HL-60/S4 treated with retinoic acid at 250 ng/mL for 4 days and 3 days (cell line): Measurements from ENCODE around the gene ZNRF2.

ENCODE experiments used
- in situ Hi-C: fragments of 300-500 bp; cut with MboI; formaldehyde crosslinking; loops from 2 replicates; pipeline ENCODE4 v1.7.0; 2022; ENCODE audit warnings: low sequenced_read_pairs

The ZNRF2 gene

DNA sequence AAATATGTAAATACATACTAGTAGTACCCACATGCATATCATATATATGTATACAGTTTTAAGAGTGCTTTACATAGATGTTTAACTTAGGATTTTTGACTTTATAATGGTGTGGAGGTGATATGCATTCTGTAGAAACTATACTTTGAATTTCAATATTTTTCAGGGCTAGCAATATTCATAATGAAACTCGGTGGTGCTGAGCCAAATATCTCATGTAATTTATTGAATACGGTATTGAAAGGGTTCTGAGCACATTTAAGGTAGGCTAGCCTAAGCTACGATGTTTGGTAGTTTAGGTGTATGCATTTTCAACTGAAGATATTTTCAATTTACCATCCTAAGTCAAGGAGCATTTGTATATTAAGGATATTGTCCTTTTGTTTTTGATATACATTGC, 36.0 kb downstream of the ZNRF2 start:
- in situ Hi-C loops, result no loop called here

DNA sequence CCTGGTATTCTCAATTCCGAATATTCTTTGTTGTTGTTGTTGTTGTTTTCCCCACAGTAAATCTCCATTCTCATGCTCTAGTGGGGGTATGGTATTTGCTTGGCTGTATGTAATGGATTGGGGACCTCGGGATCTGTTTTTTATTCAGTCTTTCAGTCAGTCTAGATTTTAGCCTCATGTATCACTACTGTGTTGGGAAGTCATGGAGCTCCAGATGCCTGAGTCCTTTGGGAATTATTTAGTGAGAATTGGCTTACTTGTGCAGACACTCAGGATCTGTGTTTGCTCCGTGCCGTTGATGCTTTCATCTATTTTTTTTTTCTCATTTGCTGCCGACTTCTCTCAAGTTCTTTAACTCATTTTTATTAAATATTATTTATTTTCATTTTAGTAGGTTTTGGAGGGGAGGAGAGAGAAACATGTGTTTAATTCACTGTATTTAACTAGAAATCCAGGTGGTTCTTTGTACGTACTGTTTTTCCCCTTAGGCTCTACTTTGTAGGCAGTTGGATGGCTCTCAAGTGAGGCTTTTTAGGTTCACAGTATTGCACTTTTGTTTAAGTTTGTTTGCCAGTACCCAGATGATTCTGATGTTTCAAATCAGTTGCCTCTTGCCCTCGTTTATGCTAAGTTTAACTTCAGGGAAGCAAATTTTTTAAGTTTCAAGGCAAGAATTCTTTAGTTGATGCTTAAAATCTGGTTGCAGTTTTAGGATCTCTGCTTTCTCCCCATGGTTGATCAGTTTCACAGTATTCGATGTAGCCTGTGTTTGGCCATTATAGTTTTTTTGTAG, 36.9 kb downstream of the ZNRF2 start:
- in situ Hi-C loops, result no loop called here

DNA sequence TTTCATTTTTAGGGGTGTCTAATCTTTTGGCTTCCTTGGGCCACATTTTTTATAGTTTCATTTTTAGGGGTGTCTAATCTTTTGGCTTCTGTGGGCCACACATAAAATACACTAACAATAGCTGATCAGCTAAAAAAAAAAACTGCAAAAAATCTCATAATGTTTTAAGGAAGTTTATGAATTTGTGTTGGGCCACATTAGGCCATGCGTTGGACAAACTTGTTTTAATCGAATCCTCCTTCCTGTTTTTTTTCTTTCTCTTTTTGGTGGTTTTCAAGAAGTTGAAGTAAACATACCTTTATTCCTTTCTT, 37.4 kb downstream of the ZNRF2 start:
- in situ Hi-C loops, result no loop called here

DNA sequence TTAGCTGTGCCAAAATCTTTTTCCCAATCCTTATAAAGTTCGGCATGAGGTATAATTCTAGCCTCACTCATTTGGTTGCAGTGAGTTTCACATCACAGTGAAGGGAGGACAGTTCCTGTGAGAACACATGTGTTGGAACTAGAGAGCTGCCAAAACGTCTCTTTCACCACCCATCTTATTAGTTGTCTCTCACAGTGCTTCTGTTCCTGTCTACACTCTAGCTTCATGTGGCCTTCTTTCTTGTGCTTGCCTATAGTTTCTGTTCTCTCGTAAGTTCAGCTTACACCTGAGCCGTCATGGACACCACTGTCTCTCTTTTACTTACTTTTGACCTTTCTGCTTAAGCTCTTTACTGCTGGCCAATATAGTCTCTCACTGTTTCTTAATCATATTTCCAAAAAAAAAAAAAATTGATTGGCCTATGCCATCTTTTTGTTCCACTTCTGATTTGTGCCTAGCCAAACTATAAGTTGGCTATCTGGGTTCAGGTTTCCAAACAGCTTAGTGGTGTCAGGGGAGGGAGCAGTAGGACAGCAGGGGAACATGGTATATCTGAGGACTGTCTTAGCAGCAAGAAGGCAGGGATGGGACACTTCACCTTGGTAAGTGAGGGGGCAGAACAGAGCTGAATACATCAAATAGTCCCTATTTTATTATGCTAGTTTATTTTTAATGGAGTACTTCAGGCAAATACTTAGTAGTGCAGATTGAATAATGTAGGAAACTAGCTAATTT, 38.0 kb downstream of the ZNRF2 start:
- in situ Hi-C loops, result no loop called here

DNA sequence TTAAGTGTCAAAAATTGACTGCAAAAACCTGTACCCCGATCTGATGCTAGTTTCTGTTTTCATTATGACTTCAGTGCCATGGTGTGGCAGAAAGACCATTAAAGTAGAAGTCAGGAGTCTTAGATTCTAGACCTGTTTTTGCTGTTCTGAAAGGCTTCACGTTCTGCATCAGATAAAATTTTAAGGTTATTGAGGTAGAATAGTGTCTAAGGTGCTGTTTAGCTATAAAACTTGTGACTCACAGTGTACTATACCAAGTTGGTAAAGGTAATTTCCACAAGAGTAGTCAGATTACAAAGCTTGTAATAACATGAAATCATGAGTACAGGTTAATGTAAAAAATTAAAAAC, 38.6 kb downstream of the ZNRF2 start:
- in situ Hi-C loops, result no loop called here

DNA sequence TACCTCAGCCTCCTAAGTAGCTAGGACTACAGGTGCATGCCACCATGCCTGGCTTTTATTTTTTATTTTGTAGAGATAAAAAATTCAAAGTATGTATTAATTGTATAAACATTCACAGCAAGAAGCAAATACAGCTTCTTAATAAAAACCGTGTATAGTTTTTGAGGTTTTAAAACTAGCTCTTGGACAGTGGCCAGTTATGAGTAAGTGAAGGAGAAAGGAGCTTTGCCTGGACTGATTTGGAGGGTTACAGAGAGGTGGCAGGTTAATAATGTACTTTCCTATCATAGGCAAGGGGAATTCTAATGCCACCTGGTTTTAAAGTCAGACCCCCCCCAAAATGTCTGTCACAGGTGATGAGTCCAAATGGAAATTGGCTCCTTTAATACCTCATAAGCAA, 43.4 kb downstream of the ZNRF2 start:
- in situ Hi-C loops, result no loop called here

DNA sequence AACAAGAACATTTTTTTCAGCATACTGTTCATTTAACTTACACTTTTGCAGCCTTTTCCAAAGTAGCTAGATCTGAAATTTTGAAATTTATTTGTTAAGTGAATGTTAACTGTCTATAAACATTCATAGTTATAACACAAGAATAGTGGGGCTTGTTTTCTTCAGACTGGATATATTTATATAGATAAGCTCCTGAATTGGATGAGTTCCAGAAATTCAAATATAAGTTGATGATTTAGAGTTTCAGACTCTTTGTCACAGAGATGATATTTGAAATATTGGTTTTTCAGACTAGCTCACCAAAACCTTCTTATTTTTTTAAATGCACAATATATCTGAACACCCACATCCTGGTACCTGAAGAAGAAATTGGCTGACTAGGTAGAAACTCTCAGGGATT, 44.0 kb downstream of the ZNRF2 start:
- in situ Hi-C loops, result no loop called here

DNA sequence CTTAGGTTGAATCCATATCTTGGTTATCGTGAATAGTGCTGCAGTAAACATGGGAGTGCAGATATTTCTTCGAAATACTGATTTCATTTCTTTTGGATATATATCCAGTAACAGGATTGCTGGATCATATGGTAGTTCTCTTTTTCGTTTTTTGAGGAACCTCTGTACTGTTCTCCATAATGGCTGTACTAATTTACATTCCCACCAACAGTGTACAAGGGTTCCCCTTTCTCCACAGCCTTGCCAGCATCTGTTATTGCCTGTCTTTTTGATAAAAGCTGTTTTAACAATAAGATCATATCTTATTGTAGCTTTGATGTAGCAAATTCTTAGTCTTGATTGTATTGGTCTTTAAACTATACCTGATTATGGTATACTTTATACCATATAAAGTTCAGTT, 45.3 kb downstream of the ZNRF2 start:
- in situ Hi-C loops, result no loop called here

DNA sequence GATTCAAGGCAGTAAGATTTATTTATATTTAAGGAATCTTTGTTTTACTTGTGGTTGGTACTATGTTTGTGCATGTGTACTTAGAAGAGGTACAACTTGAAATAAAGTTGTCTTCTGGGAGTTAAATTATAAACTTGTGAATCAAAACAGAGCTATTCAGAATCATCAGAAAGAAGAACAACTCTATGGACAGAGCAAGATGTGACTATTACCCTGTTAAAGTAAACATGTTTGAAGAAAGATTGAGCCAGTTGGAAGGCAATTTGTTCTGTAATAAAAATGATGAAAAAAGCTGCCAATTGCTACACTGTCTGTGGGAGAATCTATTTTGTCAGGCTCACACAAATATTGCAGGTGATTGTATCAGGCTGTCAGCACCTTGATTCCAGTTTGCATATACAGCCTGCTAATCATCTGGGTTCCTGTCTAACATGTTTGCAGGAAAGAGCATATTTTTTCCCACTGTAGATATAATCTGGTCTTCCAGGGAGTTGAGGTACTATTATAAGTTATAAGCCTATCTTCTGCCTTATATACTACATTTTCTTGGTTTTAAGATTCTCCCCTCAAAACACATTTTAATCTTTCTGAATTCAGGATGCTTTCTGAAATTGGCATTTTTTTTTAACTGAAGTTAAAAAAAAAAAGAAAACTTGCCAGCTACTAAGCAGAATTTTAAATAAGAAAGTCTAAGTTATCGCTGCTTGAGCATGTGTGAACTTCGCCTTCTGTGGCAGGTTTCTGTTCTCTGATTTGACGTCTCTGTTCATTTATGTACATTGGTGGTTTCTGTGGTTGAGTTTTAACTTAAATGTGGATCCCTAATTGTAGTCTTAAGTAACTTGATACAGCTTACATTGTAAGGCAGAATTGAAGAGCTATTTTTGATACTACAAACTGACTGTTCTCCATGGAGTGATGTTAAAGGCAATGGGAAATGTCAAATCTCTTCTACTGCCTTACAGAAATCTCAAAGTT, 46.0 kb downstream of the ZNRF2 start:
- in situ Hi-C loops, result no loop called here

DNA sequence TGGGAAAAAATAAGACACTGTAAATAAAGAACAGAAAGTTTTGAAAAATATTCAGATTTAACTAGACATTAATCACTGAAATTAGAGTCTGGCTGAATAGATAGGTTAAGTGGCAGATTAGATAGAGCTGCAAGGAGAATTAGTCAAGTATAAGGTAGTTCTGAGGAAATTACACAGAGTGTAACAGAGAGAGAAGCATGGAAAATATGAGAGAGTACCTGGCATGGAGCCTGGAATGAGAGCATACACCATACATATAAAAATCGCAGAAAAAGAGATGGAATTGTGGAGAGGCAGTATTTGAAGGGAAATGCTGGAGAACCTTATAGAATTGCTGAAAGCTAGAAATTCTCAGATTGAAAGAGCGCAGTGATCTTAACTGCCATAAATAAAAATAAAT, 46.9 kb downstream of the ZNRF2 start:
- in situ Hi-C loops, result no loop called here

DNA sequence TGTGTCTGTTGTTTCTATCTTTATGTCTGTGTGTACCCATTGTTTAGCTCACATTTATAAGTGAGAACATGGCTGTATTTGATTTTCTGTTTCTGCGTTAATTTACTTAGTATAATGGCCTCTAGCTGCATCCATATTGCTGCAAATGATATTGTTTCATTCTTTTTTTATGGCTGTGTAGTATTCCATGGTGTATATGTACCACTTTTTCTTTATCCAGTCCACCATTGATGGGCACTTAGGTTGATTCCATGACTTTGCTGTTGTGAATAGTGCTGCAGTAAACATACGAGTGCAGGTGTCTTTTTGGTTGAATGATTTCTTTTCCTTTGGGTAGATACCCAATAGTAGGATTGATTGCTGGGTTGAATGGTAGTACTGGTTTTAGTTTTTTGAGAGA, 48.2 kb downstream of the ZNRF2 start:
- in situ Hi-C loops, result no loop called here

DNA sequence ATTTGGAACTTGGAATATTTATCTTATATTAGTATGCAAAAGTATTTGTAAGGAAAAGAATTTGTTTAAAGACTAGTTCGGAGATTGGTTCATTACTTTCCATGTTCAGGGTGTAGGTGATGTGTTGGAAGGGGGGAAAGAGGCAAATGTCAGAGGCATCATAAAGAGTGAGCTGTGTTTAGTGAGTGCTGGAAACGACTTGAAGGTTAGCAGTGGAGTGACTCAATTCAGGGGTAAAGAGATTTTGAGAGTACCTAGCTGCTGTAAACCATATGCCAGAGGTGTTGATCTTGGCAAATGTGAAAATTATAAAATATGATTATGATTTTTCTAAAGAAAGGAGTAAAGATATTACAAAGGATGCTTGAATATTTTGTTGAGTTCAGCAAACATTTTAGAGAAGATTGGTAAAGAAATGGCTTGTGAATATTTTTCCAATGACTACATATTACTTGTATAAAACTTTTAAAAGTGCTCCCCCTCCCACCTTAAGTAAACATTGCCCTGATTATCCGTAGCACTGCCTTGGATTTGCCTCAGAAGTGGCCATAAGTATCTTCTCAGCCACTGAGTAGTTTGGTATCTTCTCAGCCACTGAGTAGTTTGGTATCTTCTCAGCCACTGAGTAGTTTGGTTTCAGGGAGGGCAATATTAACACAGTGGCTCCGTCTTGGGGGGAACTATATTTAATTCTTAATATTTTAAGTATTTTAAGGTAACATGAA, 51.5 kb downstream of the ZNRF2 start:
- in situ Hi-C loops, result no loop called here

DNA sequence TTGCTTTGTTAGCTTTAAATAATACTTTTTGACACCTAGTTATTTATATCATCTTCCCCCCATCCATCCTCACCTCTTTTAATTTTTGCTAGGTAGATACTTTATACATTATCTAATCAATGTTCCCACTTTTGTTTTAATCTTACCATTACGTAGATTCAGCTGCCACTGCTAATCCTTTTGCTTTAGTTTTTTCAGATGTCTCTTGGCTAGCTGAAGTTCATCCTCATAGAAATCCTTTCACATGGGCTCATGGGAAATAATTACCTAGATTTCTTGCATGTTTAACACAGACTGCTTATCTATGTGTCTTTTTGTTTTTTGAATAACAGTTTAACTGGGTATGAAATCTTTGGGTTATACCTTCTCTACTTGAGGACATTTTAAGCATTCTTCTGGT, 60.1 kb downstream of the ZNRF2 start:
- in situ Hi-C loops, result no loop called here

DNA sequence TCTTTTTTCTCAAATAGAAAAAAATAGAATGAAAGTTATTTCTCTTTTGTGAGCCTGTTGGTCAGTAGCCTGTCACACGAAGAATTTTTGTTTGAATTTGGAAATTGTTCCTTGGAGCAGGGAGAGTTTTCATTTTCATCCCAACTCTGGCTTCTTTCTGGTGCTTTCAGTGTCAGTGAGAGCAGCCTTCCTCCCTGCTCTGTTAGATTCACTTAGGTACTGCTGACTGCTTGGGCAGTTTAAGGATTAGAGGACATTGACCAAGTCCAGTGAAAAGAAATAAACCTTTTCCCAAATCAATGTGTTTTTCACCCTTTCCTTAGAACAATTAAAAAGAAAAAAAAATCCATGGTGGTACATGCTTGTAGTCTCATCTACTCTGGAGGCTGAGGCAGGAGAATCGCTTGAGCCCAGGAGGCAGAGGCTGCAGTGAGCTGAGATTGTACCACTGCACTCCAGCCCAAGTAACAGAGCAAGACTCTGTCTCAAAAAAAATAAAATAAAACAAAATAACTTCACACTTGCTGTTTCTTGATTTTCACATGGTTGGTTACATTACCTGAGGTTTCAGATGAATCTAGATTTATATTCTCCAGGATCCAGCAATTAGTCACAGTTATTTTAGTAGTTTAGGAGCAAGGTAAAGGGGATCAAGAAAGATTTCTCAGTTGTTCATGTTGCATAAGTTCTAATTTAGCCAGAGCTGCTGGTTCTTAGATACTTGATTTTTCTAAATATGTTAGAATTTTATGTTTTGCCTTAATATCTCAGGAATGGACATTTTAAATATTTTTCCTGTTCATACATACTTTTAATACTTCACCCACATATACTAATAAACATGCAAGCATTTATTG, 63.1 kb downstream of the ZNRF2 start:
- in situ Hi-C loops, result no loop called here

DNA sequence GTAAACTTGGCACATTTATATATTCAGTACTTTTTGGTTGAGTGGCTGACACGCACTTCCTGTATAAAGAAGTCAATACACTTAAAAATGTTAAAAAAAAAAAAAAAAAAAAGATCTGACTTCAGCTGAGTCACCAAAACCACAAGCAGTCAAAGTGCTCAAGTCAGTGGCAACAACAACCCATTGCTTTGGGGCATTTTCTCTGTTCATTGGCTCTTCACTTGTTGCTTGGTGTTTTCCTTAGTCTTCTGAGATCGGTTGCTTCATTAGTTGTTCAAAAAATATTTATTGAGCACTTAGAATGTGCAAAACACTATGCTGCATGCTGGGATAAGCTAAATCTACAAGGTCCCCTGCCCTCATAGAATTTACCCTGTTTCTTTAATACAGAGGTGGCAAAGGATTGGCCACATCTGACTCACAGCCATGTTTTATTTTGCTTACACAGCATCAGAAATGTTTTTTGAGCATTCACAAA, 63.7 kb downstream of the ZNRF2 start:
- in situ Hi-C loops, result no loop called here

DNA sequence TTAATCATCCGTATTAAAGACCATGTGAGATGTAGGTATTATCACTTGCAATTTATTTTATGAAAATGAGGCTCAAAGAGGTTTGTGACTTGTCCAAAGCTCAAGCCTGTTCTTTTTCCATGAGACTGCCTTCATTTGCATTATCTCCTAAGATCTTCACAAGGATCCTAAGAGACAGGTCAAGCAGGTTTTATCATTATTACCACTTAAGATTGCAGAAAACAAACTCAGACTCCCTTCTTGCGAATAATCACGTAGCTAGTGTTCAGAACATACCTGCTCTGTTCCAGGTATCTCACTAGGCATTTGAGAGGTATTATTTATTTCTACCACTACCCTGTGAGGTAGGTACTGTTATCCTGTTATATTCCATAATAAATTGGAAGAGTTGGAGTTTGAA, 64.8 kb downstream of the ZNRF2 start:
- in situ Hi-C loops, result no loop called here

DNA sequence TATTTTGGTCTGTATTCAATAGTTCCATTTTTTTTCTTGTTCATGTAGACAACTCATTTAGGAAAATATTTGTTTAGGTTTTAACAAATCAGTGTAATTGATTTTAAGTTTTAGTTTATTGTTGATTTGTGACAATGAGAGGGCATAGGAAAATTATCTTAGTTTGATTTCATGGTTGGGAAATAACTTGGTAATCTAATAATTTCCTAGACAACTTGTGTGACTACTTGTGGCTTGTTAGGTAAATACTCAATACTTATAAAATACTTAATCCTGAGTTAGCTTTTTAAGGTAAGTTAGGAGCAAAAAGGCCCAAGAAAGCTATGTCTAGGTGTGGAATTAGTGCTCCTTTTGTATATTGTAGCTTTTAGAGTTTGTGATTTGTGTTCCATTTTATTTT, 65.4 kb downstream of the ZNRF2 start:
- in situ Hi-C loops, result no loop called here

DNA sequence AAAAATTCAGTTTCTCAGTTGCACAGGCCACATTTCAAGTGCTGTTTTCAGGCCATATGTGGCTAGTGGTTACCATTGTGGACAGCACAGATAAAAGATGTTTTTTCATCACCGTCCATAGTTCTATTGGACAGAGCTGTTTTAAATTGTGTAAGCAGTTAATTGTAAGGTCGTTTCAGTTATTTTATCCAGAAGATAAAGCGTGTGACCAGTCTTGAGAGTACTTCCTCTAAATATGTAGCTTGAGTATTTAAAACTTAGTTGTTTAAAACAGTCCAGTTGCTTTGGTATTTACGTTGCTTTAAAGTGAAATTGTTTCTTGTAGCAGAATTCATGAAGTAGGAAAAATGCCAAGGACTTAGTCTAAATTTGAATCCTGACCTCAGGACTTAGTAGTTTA, 66.9 kb downstream of the ZNRF2 start:
- in situ Hi-C loops, result no loop called here

DNA sequence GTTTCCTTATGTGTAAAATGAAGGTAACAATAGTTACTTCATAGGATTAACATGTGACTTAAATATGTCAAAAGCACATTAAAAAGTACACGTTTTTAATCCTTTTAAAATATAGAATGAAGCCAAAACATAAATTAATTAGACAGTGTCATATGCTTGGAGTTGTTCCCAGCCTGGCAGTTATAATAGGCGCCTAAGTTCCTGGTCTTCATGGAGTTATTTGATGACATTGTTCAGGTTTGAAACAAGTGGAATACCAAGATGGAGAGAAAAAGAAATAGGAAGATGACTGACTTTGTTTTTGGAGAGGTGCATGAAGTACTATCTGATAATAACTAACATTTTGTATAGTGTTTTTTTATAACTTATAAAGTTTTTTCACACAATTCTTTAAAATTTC, 67.3 kb downstream of the ZNRF2 start:
- in situ Hi-C loops, result no loop called here

DNA sequence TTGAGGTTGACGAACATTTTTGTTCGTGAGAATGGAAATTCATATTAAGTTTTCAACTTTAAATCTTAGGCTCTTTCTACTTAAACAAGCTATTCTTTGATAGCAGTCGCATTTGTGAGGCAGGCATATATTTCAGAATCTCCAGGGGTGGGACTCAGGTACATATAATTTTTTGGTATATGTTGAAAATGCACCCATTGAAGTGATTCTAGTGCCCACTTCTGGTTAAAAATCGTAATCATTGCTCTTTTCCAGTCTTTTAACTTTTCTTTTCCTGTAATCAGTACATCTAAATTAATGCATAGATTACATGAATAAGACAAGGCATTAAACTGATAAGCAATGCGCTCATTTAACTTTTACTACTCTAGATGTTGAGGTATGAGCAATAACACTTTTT, 67.8 kb downstream of the ZNRF2 start:
- in situ Hi-C loops, result no loop called here
